A549 (cell line): ENCODE data around the gene ADGRB2. TPM values are rescaled to one million over a fixed set of nuclear protein-coding genes. Genes with fewer than 3 reads are reported as not detected.
A peak's percentile ranks its signal among the peaks of the same experiment; 100 is the strongest.

Experiments
- ATAC-seq, 2 experiments: fragments of 200-7000 bp in 1 of 2; fragments of >200 bp in 1 of 2; cut with Nextera tagmentation in 1 of 2; cut with Tn5 transposase in 1 of 2; 3 replicates each; pipeline versions ENCODE4 v1.8.0 to v1.9.1; 2018 to 2020; ENCODE audit warnings: mild to moderate bottlenecking in 1 of 2, moderate library complexity in 1 of 2
- CTCF ChIA-PET: fragments of 300-600 bp; sonication (Branson Sonifier 250); formaldehyde crosslinking; extraction: SDS; loops from one replicate; lab custom pipeline; 2021; ENCODE audit warnings: antibody characterized with exemption, inconsistent platforms; lab: Yijun Ruan, JAX
- POLR2A ChIA-PET: fragments of 350-600 bp; formaldehyde crosslinking; extraction: SDS; loops from one replicate; lab custom pipeline; 2021; ENCODE audit warnings: antibody characterized with exemption, inconsistent platforms; lab: Yijun Ruan, JAX
- DNase-seq, 2 experiments: peaks; one replicate each; pipeline versions ENCODE4 v3.0.0 to v3.0.0-alpha.2; 2011 to 2016; ENCODE audit warnings: low read depth in 1 of 2, low spot score in 1 of 2
- FAIRE-seq: peaks from 2 replicates; lab custom pipeline; 2011; peaks lifted over from hg19 to GRCh38; lab: Jason Lieb, UNC
- H3K27ac ChIP-seq, 2 experiments: fragments of >200 bp; sonication (Bioruptor Twin); formaldehyde crosslinking; 3 replicates each; pipeline ENCODE4 v1.5.1; 2016 to 2017
- H3K4me1 ChIP-seq: fragments of >200 bp; sonication (Bioruptor Twin); formaldehyde crosslinking; 3 replicates; pipeline ENCODE4 v1.6.1; 2016
- H3K4me2 ChIP-seq: fragments of >200 bp; sonication (Bioruptor Twin); formaldehyde crosslinking; 3 replicates; pipeline ENCODE4 v1.6.1; 2016
- H3K4me3 ChIP-seq: fragments of >200 bp; sonication (Bioruptor Twin); formaldehyde crosslinking; 3 replicates; pipeline ENCODE4 v1.5.1; 2016
- H3K9me3 ChIP-seq: fragments of >200 bp; sonication (Bioruptor Twin); formaldehyde crosslinking; 3 replicates; pipeline ENCODE4 v1.6.1; 2016
- E2F6 ChIP-seq: IDR thresholded peaks from 2 replicates; pipeline ENCODE4 v1.6.1; 2012; ENCODE audit warnings: low read depth, borderline replicate concordance
- EHMT2 ChIP-seq: fragments of 200-600 bp; sonication (generic); IDR thresholded peaks from 2 replicates; pipeline ENCODE4 v1.6.1; 2016; ENCODE audit warnings: antibody characterized with exemption, low read depth, mild to moderate bottlenecking, moderate library complexity
- ELK1 ChIP-seq: fragments of 150-350 bp; IDR thresholded peaks from 2 replicates; pipeline ENCODE4 v1.6.1; 2014; ENCODE audit warnings: low read depth, mild to moderate bottlenecking, low read length
- EP300 ChIP-seq, 2 experiments: fragments of >200 bp; sonication (Bioruptor Twin); formaldehyde crosslinking; IDR thresholded peaks; 2 replicates in 1 of 2; 3 replicates in 1 of 2; pipeline ENCODE4 v1.6.1; 2016 to 2017
- FOSB ChIP-seq: fragments of 250-450 bp; sonication (Bioruptor Pico); IDR thresholded peaks from 2 replicates; pipeline ENCODE4 v1.5.0; 2020; ENCODE audit warnings: mild to moderate bottlenecking, moderate library complexity
- FOXS1 ChIP-seq: fragments of 250-450 bp; sonication (Bioruptor Pico); IDR thresholded peaks from 2 replicates; pipeline ENCODE4 v1.5.0; 2020; ENCODE audit warnings: mild to moderate bottlenecking, moderate library complexity
- HES2 ChIP-seq: fragments of >200 bp; sonication (Bioruptor Twin); formaldehyde crosslinking; IDR thresholded peaks from 2 replicates; pipeline ENCODE4 v1.6.1; 2016
- HOXB13 ChIP-seq: fragments of 250-450 bp; sonication (Bioruptor Pico); IDR thresholded peaks from 2 replicates; pipeline ENCODE4 v1.5.0; 2020; ENCODE audit warnings: low read depth, mild to moderate bottlenecking, moderate library complexity
- JUN ChIP-seq, 2 experiments: fragments of >200 bp; sonication (Bioruptor Twin); formaldehyde crosslinking; IDR thresholded peaks; 2 replicates in 1 of 2; 3 replicates in 1 of 2; pipeline ENCODE4 v1.6.1; 2016 to 2017
- MAZ ChIP-seq: fragments of 150-350 bp; IDR thresholded peaks from 2 replicates; pipeline ENCODE4 v1.6.1; 2014; ENCODE audit warnings: antibody characterized with exemption, low read depth, low read length, borderline replicate concordance
- NPAS2 ChIP-seq: fragments of 250-450 bp; sonication (Bioruptor Pico); IDR thresholded peaks from 2 replicates; pipeline ENCODE4 v1.8.0; 2022; ENCODE audit warnings: mild to moderate bottlenecking, moderate library complexity, borderline replicate concordance
- NR3C1 ChIP-seq: fragments of >200 bp; sonication (Bioruptor Twin); formaldehyde crosslinking; IDR thresholded peaks from 3 replicates; pipeline ENCODE4 v1.6.1; 2017
- POLR2A ChIP-seq: IDR thresholded peaks from 2 replicates; pipeline ENCODE4 v1.6.1; 2012; ENCODE audit warnings: mild to moderate bottlenecking, low read length
- POLR2AphosphoS2 ChIP-seq: conservative IDR thresholded peaks from 2 replicates; pipeline ENCODE4 v1.6.1; 2012; ENCODE audit warnings: low read length, improper control_type of control experiment, inconsistent platforms
- RAD21 ChIP-seq, 2 experiments: fragments of >200 bp in 1 of 2; sonication (Bioruptor Twin) in 1 of 2; formaldehyde crosslinking in 1 of 2; IDR thresholded peaks in 1 of 2; conservative IDR thresholded peaks in 1 of 2; 2 replicates in 1 of 2; 3 replicates in 1 of 2; pipeline ENCODE4 v1.6.1; 2012 to 2018; ENCODE audit warnings: inconsistent platforms in 1 of 2
- RARB ChIP-seq: fragments of 250-450 bp; sonication (Bioruptor Pico); IDR thresholded peaks from 2 replicates; pipeline ENCODE4 v1.8.0; 2021; ENCODE audit warnings: mild to moderate bottlenecking, moderate library complexity
- ZC3H11A ChIP-seq: fragments of 450-650 bp; IDR thresholded peaks from 2 replicates; pipeline ENCODE4 v1.6.1; 2014; ENCODE audit warnings: antibody characterized with exemption, mild to moderate bottlenecking
- WGBS: methylation state at CpG from one replicate; pipeline ENCODE4 v1.1.6; 2017; ENCODE audit errors: missing lambda C conversion rate; 5-methylcytosine and 5-hydroxymethylcytosine counted together
- polyA plus RNA-seq, 4 experiments: library from polyadenylated mRNA; depleted of rRNA in 3 of 4; stranded (reverse); fragments of >200 nt; fragmentation: RNase III in 1 of 4; extraction: RNeasy Plus Mini Kit Qiagen cat#74134 plus additional on column Dnase treatment in 1 of 4; gene quantifications; 2 replicates in 3 of 4; 3 replicates in 1 of 4; pipeline ENCODE4 v1.2.3, GENCODE V29; 2011 to 2017
- TF ChIP-seq, protein P1 (sequence below): fragments of 250-450 bp; sonication (Bioruptor Pico); IDR thresholded peaks from 2 replicates; pipeline ENCODE4 v1.5.0; 2020; ENCODE audit warnings: low read depth, mild to moderate bottlenecking, moderate library complexity
- TF ChIP-seq, protein P2 (sequence below): fragments of >200 bp; sonication (Bioruptor Twin); formaldehyde crosslinking; IDR thresholded peaks from 3 replicates; pipeline ENCODE4 v1.6.1; 2016
- TF ChIP-seq, protein P3 (sequence below): fragments of 200-600 bp; sonication (generic); IDR thresholded peaks from 2 replicates; pipeline ENCODE4 v1.6.1; 2016; ENCODE audit warnings: antibody characterized with exemption, mild to moderate bottlenecking, moderate library complexity

The ADGRB2 gene
- polyA plus RNA-seq, 2 of the 4 experiments (the other 2 are of a cell fraction): 2.3 to 6.6 TPM

DNA sequence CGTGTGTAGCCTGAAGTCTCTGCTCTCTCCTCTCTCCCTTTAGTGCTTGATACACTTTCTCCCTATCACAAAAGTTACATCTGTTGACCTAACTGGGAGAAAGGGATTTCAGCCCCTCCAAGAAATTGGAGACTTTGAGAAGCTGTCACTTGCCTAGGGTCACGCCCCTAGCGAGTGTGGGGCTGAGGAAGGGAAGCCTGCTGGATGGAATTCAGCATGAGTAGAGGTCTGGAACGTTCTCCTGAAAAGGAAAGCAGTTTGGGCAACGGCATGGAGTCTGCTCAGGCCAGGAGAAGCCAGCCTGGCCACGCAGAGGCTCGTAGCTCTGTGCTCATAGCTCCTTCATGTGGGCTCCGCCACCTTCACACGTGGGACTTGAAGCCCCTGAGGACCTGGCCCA is 82.7 kb downstream of the ADGRB2 start:
- TF ChIP-seq RAD21 (conservative IDR thresholded peaks at IDR 0.05 in 1 of 2, IDR thresholded peaks at IDR 0.05 in 1 of 2): no peak
- TF ChIP-seq ELK1: no peak
- no peak for TF ChIP-seq FOSB (CRISPR knock-in tag)
- TF ChIP-seq, protein P1, sequence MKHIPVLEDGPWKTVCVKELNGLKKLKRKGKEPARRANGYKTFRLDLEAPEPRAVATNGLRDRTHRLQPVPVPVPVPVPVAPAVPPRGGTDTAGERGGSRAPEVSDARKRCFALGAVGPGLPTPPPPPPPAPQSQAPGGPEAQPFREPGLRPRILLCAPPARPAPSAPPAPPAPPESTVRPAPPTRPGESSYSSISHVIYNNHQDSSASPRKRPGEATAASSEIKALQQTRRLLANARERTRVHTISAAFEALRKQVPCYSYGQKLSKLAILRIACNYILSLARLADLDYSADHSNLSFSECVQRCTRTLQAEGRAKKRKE (CRISPR knock-in tag): no peak
- TF ChIP-seq EHMT2: no peak
- TF ChIP-seq, protein P2, sequence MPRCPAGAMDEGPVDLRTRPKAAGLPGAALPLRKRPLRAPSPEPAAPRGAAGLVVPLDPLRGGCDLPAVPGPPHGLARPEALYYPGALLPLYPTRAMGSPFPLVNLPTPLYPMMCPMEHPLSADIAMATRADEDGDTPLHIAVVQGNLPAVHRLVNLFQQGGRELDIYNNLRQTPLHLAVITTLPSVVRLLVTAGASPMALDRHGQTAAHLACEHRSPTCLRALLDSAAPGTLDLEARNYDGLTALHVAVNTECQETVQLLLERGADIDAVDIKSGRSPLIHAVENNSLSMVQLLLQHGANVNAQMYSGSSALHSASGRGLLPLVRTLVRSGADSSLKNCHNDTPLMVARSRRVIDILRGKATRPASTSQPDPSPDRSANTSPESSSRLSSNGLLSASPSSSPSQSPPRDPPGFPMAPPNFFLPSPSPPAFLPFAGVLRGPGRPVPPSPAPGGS: no peak
- TF ChIP-seq E2F6: no peak
- no peak for TF ChIP-seq POLR2A
- Histone ChIP-seq H3K27ac (peak overlapping the region in 1 of 2 experiments; percentile 30; a peak in 1 of 6 replicates), H3K4me1 (no peaks in the 10 kb centered on the region), H3K4me3 (no peak overlapping the region), H3K4me2 (no peak overlapping the region), H3K9me3 (no peaks in the 10 kb centered on the region)
- CTCF ChIA-PET: interaction anchor here (1.2 to 1.4 kb wide), 2 partner anchors 15 to 132 kb away, joined by 3 read pairs; no protein-coding TSS in a partner anchor
- no peak for ATAC-seq
- DNase-seq: no peak
- POLR2A ChIA-PET: no interaction called here
- FAIRE-seq: no peak
- 86% methylated on average over 9 of the region's 9 CpGs for WGBS

DNA sequence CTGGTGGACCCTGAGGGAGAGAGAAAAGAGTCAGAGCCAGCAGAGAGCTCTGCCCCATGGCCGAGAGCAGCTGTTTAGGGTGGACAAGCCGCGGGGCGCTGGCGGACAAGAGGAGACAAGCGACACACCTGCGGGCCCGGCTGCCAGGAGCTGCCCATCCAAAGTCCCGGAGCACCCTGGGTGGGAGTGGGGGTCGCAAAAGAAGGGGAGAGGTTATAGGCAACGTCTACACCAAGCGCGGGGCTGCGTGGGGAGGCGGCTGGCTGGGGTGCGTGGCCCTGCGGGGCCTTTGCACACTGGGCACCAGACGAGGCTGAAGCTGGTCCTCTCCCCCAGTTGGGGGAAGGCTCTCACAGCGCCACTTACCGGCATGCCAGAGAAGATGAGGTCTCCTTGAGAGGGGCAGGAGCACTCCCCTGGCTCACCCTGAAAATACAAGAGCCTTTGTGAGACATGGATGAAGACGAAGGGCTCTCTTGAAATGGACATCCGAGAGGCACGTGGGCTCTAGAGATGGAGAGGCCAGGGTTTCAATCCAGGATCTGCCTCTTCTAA is 84.4 kb downstream of the ADGRB2 start:
- POLR2A ChIA-PET: interaction anchor here (1.0 kb wide), 1 partner anchor 14 kb away, joined by 3 read pairs; no protein-coding TSS in a partner anchor
- 86% methylated on average over 13 of the region's 23 CpGs for WGBS
- FAIRE-seq: no peak

DNA sequence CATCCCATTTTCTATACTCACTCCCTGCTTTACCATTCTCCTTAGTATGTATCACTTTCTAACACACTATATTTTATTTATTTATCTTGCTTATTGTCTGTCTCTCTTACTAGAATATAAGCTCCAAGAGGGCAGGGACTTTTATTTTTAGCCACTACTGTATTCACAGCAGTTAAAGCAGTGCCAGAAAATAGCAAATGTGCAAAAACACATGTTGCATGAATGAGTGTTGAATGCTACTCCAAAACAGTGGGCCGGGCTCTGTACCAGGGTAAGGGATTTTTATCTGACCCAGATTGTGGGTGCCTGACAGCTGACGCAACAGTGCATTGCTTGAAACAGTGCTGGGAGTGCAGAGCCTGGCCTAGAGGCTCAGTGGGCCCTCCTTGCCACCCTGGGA is 85.0 kb downstream of the ADGRB2 start:
- TF ChIP-seq FOXS1 (CRISPR knock-in tag): no peak
- TF ChIP-seq POLR2AphosphoS2: no peak
- TF ChIP-seq ZC3H11A: no peak
- no peak for TF ChIP-seq NPAS2
- TF ChIP-seq E2F6: no peak
- no peak for TF ChIP-seq MAZ
- no peak for TF ChIP-seq RARB (CRISPR knock-in tag)
- TF ChIP-seq, protein P3, sequence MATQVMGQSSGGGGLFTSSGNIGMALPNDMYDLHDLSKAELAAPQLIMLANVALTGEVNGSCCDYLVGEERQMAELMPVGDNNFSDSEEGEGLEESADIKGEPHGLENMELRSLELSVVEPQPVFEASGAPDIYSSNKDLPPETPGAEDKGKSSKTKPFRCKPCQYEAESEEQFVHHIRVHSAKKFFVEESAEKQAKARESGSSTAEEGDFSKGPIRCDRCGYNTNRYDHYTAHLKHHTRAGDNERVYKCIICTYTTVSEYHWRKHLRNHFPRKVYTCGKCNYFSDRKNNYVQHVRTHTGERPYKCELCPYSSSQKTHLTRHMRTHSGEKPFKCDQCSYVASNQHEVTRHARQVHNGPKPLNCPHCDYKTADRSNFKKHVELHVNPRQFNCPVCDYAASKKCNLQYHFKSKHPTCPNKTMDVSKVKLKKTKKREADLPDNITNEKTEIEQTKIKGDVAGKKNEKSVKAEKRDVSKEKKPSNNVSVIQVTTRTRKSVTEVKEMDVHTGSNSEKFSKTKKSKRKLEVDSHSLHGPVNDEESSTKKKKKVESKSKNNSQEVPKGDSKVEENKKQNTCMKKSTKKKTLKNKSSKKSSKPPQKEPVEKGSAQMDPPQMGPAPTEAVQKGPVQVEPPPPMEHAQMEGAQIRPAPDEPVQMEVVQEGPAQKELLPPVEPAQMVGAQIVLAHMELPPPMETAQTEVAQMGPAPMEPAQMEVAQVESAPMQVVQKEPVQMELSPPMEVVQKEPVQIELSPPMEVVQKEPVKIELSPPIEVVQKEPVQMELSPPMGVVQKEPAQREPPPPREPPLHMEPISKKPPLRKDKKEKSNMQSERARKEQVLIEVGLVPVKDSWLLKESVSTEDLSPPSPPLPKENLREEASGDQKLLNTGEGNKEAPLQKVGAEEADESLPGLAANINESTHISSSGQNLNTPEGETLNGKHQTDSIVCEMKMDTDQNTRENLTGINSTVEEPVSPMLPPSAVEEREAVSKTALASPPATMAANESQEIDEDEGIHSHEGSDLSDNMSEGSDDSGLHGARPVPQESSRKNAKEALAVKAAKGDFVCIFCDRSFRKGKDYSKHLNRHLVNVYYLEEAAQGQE: no peak
- no peak for TF ChIP-seq JUN (IDR thresholded peaks at IDR 0.05)
- TF ChIP-seq EP300 (IDR thresholded peaks at IDR 0.05): no peak
- no peak for TF ChIP-seq HES2
- TF ChIP-seq HOXB13 (CRISPR knock-in tag): no peak

More for the DNA sequence above, 84.4 kb downstream of the ADGRB2 start:
- Histone ChIP-seq H3K4me3 (no peak overlapping the region), H3K4me2 (no peak overlapping the region), H3K27ac (no peak overlapping the region), H3K9me3 (no peaks in the 10 kb centered on the region), H3K4me1 (no peaks in the 10 kb centered on the region)
- ATAC-seq (peak in 1 of 2 experiments; percentile 34; a peak in 2 of 6 replicates), DNase-seq (no peak)
- TF ChIP-seq POLR2A (no peak), NR3C1 (no peak)
- CTCF ChIA-PET: interaction anchor here (0.9 to 6.6 kb wide), 9 partner anchors 10 to 110 kb away, joined by 3 to 36 read pairs (median 3); partner anchors contain the start of gene COL16A1

More for the DNA sequence above, 85.0 kb downstream of the ADGRB2 start:
- 48% methylated on average over 2 of the region's 2 CpGs for whole genome bisulfite sequencing
- Histone ChIP-seq H3K27ac (no peak overlapping the region), H3K4me3 (no peak overlapping the region), H3K4me1 (no peaks in the 10 kb centered on the region), H3K9me3 (no peaks in the 10 kb centered on the region), H3K4me2 (no peak overlapping the region)
- DNase-seq (no peak), ATAC-seq (no peak), FAIRE-seq (no peak)
- ChIA-PET POLR2A (interaction anchor here (1.0 kb wide), 1 partner anchor 13 kb away, joined by 3 read pairs; no protein-coding TSS in a partner anchor), CTCF (interaction anchor here (0.9 to 6.6 kb wide), 10 partner anchors 9 to 110 kb away, joined by 3 to 36 read pairs (median 3); partner anchors contain the start of gene COL16A1)
